ENCODE data around the gene RPL26.
"Not testable (repeated sequence)": the region's sequence is repeated elsewhere in the genome, so short reads cannot be mapped to it uniquely, and the experiment has no call there.

Gene RPL26

DNA sequence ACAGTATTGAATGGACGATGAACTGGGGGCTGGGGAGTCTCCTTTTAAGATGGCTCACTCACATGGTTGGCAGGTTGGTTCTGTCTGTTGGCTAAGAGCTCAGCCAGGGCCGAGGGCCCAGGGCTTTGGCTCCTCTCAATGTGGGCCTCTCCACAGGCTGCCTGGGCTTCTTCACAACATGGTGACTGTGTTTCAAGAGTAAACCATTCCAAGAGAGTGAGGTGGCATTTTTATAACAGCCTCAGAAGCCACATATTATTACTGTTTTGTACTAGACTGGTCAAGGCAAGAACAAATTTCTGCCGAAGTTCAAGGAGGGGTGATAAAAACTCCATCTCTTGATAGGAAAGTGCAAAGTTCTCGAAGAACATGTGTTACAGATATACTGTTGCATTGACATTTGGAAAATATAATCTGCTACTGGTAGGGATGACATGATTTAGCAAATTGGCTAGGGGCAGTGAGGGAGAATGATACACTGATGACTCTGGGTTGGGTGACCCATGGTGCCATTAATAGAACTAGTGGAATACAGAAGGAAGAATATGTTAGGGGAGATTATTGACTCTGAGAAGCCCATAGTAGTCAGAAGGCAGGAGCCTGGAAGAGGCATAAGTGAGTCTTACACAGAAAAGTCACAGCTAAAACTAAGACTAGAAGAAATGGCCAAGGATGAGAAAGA is 20.2 kb downstream of the RPL26 start:
- DNase-seq = no peak

DNA sequence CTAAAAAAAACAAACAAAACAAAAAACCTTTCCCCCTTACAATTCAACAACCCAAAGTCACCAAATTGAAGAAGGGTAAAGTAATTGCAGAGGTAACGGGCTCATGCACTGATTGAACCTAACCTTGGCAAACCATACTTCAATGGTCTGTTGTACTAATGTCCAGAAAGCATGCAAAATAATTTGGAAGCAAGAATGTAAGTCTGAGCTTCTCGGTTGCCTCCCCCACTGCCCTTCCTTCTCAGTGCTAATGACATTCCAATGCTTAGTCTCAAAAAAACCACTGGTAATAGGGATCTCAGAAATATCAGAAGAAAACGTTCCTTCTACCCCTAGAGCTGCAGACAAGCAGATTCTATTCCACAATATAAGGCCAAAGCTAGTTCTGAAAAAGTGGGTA is 22.2 kb downstream of the RPL26 start:
- DNase-seq = no peak

DNA sequence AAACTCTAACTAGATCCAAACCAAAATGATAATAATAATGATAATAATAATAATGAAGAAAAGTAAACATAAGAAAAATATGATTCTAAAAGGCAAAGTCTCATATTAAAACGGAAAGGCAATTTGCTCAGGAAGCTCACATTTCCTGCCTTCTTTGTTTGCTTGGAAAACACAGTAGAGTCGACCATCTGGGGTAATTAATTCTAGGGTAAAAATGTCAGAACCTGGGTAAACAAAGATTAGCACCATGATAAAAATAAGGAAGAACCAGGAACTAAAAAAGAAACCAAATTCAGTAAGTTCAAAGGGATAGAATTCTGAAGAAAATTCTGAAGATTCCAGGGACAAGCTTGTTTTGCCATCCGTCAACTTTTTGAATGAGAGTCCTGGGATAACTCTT is 22.7 kb downstream of the RPL26 start:
- DNase-seq = no peak

DNA sequence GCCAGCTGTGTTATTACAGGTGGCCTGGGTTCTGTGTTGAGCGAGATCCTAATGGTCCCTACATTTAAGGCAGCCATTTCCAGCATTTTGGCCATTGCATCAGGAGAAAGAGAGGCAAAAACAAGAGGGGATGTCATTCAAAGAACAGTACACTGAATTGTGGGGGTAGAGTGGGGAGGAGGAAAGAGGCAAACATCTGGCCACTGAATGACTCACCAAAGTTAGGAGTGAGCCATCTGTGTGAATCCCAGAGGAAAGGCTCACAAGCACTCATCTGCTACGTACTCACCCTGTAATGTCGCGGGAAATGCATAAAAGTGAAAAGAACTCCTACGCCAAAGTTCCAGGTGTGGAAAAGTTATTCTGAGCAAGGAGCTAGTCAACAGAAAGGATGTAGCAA is 23.2 kb downstream of the RPL26 start:
- no peak for DNase-seq

DNA sequence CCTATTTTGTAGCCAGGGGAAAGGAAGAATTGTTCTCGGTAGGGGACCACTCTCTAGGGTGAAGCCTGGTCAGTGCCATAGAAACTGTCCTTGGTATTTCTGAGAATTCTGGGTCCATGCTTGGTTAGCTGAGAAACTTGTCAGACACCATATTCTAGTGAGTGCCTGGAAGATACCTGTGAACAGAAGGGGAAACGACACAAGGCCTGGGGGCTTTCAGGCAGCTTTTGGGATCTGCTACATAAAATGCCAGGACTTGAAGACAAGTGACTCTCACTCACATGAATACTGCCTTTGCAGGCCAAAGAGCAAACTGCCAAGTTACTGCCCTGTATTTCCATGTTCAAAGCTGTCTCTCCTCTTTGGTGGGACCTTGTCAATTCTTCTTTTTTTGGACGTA is 25.1 kb downstream of the RPL26 start:
- no peak for DNase-seq

DNA sequence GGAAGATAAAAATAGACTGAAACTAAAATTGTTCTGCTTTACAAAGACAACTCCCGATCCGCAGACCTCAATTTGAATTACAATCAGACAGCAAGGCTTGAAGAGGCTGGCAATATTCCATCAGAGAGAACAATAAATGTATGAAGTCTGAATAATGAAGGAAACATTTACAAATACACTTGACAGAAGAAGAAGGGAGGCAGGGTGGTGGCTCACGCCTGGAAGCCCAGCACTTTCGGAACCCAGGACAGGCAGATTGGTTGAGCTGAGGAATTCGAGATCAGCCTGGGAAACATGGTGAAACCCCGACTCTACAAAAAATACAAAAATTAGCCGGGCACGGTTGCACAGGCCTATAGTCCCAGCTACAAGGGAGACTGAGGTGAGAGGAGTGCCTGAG is 28.8 kb downstream of the RPL26 start:
- no peak for DNase-seq

DNA sequence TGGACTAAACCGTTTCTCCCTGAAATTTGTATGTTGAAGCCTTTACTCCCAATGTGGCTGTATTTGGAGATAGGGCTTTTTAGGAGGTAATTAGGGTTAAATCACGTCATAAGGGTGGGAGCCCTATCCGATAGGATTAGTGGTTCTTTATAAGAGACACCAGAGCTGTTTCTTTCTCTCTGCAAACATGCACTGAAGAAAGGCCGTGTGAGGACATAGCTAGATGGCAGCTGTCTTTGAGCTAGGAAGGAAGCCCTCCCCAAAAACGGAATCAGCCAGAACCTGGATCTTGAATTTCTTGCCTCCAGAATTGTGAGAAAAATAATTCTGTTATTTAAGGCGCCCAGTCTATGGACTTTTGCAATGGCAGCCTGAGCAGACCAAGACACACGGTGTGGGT is 29.3 kb downstream of the RPL26 start:
- DNase-seq = no peak

DNA sequence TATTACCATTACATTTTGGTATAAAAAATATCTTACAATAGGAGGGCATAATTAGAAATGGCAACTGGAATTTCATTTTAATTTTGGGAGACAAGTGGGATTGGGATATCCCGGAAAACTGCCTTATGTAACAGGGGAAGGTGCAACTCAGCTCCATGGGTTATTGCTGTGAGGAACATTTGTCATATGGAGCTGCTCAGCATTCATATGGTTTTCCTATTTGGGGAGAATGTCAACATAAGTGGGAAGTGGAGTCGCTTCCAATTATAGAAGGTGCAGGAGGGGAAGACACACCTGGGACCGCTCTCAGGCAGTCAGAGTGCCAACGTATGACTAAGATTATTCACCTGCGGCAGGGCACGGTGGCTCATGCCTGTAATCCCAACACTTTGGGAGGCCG is 32.7 kb downstream of the RPL26 start:
- no peak for DNase-seq

DNA sequence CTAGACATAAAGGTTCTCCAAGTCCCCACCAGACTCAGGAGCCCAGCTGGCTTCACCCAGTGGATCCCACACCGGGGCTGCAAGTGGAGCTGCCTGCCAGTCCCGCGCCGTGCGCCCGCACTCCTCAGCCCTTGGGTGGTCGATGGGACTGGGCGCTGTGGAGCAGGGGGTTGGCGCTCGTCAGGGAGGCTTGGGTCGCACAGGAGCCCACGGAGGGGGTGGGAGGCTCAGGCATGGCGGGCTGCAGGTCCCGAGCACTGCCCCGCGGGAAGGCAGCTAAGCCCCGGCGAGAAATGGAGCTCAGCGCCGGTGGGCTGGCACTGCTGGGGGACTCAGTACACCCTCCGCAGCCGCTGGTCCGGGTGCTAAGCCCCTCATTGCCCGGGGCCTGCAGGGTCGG is 36.0 kb downstream of the RPL26 start:
- not testable (repeated sequence) for DNase-seq

DNA sequence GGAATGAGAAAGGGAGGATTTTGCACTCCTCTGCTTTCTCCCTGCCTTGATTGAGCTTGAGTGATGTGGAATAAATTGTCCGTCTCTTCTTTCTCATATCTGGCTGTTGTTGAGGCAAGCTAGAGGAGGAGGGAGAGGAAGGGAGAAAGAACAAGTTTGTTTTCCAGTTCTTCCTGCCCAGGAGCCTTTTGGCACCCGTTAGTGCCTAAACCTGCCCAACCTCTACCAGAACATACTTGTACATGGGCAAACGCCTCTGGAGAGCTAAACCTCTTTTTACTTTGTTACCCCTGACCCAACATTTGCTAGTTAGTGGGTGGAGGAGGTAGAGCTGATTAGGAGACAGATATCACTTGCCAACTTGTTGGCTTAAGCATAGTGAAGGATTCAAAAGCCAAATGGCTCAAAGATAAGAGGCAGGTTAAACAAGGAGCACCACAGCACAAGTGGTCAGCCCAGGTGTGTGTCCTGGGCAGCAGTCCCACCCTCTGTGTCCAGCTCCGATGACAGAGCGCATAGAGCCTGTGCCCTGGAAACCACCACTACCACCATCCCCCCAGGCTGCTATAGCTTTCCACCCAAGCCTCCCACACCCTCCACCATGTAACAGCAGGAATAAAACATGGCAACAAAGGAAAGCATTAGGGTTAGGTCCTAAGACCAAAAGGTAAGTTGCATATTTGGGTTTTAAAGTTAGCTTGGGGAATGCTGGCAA is 36.9 kb downstream of the RPL26 start:
- no peak for DNase-seq

DNA sequence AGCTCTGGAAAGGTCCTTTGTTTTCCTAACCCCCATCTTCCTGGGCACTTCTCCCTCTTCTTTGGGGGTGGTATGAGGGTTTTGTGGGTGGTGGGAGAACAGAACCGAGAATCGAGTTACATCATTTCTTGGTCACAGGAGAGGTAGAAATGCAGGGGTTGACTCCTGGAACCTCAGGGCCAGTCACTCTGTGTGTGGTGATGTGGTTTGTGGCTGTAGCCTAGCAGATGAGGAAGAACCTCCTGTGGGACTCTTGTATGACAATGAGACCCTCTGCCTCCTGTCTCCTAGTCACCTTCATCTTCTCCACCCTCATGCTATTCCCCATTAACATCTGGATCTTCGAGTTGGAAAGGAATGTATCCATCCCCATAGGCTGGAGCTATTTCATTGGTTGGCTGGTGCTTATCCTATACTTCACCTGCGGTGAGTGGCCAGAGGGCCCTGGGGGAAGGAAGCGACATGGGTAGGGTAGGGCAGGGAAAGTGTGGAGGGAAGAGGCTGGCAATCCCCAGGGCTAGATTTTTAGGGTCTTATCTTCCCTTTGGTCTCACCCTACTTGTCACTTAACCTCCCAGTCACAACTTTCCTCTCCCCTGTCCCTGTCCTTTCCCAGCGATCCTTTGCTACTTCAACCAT is 37.8 kb downstream of the RPL26 start:
- DNase-seq = no peak

DNA sequence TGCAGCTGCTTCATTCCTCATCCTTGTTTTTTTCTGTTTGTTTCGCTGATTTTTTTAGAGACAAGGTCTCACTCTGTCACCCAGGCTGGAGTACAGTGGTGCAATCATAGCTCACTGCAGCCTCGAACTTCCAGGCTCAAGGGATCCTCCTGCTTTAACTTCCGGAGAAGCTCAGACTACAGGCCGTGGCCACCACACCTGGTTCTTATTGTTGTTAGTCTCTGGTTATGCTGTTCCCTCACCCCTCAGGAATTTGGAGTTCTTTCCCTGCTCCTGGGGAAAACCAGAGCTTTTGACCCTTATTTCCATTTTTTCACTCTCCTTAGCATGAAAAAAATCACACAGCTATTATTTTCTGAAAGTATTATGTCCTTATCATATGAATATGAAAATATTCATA is 41.5 kb downstream of the RPL26 start:
- DNase-seq = no peak

DNA sequence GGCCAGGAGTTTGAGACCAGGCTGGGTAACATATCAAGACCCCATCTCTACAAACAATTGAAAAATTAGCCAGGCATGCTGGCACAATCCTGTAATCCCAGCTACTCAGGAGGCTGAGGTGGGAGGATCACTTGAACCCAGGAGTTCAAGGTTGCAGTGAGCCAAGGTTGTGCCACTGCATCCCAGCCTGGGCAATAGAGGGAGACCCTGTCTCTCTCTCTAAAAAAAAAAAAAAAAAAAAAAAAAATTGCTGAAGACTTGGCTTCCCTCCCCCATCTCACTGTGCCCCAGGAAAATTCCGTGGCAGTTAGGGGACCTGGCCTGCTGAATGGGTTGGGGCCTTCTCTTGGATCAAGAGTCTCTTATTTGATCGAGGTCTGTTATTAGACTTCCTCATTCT is 43.5 kb downstream of the RPL26 start, which contains the start of gene ODF4:
Gene ODF4 (plus strand): TSS at position 301 of the 400 bp plus-strand sequence. CDS start 212 bp downstream, outside the sequence.
- no peak for DNase-seq

DNA sequence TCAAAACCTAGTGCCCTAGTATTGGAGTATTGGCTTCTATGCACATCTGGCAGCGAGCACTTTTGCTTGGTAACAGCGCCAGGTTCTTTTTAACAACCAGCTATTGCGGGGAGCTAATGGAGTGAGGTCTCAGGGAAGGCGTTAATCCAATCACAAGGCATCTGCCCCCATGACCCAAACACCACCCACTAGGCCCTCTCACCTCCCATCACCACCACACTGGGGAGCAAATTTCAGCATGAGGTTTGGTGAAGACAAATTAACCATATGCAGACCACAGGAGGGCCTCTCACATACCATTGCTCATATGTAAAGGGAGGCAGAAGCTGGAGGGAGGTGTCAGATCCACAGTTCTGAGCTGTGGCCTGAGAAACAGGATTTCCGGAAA is 44.2 kb downstream of the RPL26 start:
- no peak for DNase-seq

DNA sequence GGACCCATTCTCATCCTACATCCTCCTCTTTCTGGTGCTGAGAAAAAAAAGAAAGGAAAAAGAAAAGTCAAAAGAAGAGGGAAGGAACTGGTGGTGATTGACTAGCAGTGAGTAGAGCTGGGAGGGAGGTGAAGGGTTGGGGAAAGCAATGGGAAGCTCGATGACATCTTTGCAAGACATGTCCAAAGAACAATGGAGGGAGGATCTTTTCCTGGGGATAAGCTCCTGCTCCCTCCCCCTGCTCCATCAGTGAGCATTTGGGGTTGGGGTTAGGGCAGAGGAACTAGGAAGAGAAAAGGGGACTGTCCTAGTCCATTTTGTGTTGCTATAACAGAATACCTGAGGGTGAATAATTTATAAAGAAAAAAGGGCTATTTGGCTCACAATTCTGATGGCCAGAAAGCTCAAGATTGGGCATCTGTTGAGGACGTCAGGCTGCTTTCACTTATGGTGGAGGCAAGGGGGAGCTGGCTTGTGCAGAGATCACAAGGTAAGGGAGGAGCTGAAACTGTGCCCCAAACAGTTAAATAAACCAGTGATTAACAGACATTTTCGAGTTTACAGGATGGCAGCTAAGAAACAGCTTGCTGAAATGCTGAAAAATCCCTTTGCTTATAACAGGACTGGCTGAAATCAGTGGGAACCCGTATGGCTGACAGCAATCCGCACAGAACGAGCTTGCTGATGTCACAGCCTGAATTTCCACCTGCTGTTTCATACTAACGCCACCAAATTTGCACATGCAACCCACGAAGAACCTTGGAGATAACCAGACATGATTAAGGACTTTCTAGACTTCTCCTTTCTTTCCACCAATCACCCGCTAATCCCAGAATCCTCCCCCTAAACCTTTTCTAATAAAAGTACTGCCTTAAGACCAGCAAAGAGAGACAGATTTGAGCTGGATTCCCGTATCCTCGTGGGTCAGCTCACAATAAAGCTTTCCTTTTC is 44.9 kb downstream of the RPL26 start:
- no peak for DNase-seq

DNA sequence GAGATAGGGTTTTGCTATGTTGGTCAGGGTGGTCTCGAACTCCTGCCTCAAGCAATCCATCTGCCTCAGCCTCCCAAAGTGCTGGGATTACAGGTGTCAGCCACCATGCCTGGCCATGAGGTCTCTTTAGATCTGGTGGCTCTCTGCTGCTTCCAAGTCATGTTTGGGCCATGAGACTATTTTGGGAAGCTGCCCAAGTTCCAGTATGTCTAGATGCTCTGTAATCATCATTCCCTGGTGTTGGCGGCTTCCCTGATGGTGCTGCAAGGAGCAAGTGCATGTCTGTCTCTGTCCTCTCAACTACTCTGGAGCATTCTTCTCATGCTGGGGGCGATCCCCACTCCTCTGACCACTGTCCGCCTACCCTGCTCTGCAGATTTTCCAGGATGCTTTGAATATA is 49.7 kb downstream of the RPL26 start:
- no peak for DNase-seq

DNA sequence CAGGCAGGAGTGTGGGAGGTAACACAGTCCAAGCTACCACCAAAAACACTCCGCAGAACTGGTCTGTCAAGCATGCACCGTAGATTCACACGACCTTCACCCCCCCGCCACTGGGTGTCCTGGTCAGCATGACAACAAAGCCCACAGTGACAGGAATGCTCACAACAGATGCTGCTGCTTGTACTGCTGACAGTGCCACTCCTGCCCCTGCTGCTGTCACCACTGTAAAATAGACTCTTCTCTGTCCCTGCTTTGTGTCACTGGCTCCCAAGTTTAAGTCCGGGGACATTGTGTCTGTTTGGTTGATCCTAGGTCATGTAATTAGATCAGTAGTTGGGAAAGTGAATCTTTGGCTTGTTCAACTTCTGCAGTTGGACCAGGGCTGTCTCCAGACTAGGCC is 50.3 kb downstream of the RPL26 start:
- no peak for DNase-seq

DNA sequence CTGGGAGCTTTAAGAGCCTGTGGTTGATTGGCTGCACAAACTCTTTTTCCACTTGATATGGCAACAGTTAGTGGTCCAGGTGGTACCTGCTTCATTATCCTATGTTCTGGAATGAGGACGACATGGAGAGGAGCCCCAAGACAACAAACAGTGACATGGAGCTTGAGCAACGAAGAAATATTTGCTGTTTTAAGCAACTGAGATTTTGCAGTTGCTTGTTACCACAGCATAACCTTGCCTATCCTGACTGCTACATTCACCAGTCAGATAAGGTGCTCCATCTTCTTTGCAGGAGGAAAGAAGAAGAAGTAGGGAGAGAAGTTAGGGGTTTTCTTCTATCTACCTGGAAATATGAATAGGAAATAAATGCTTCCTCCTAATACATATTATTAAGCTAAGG is 50.9 kb downstream of the RPL26 start:
- no peak for DNase-seq
